A549 (cell line): ENCODE results near the gene PGAP3. TPM values are rescaled to one million over a fixed set of nuclear protein-coding genes. Genes with fewer than 3 reads are reported as not detected.

ENCODE experiments used
- ATAC-seq, 2 experiments: fragments of 200-7000 bp in 1 of 2; fragments of >200 bp in 1 of 2; cut with Nextera tagmentation in 1 of 2; cut with Tn5 transposase in 1 of 2; 3 replicates each; pipeline versions ENCODE4 v1.8.0 to v1.9.1; 2018 to 2020; ENCODE audit warnings: mild to moderate bottlenecking in 1 of 2, moderate library complexity in 1 of 2
- CTCF ChIA-PET: fragments of 300-600 bp; sonication (Branson Sonifier 250); formaldehyde crosslinking; extraction: SDS; loops from one replicate; lab custom pipeline; 2021; ENCODE audit warnings: antibody characterized with exemption, inconsistent platforms; lab: Yijun Ruan, JAX
- POLR2A ChIA-PET: fragments of 350-600 bp; formaldehyde crosslinking; extraction: SDS; loops from one replicate; lab custom pipeline; 2021; ENCODE audit warnings: antibody characterized with exemption, inconsistent platforms; lab: Yijun Ruan, JAX
- DNase-seq, 2 experiments: peaks; one replicate each; pipeline versions ENCODE4 v3.0.0 to v3.0.0-alpha.2; 2011 to 2016; ENCODE audit warnings: low read depth in 1 of 2, low spot score in 1 of 2
- FAIRE-seq: peaks from 2 replicates; lab custom pipeline; 2011; peaks lifted over from hg19 to GRCh38; lab: Jason Lieb, UNC
- H3K27ac ChIP-seq, 2 experiments: fragments of >200 bp; sonication (Bioruptor Twin); formaldehyde crosslinking; 3 replicates each; pipeline ENCODE4 v1.5.1; 2016 to 2017
- H3K4me1 ChIP-seq: fragments of >200 bp; sonication (Bioruptor Twin); formaldehyde crosslinking; 3 replicates; pipeline ENCODE4 v1.6.1; 2016
- H3K4me2 ChIP-seq: fragments of >200 bp; sonication (Bioruptor Twin); formaldehyde crosslinking; 3 replicates; pipeline ENCODE4 v1.6.1; 2016
- H3K4me3 ChIP-seq: fragments of >200 bp; sonication (Bioruptor Twin); formaldehyde crosslinking; 3 replicates; pipeline ENCODE4 v1.5.1; 2016
- H3K9me3 ChIP-seq: fragments of >200 bp; sonication (Bioruptor Twin); formaldehyde crosslinking; 3 replicates; pipeline ENCODE4 v1.6.1; 2016
- BHLHE40 ChIP-seq: IDR thresholded peaks from 2 replicates; pipeline ENCODE4 v1.6.1; 2012; ENCODE audit warnings: low read depth, low read length, inconsistent platforms
- CBX2 ChIP-seq: fragments of 200-600 bp; sonication (generic); IDR thresholded peaks from 2 replicates; pipeline ENCODE4 v1.6.1; 2016; ENCODE audit warnings: low read depth, mild to moderate bottlenecking, borderline replicate concordance
- CHD2 ChIP-seq: fragments of 150-350 bp; IDR thresholded peaks from 2 replicates; pipeline ENCODE4 v1.6.1; 2014; ENCODE audit warnings: low read length; ENCODE audit not compliant: partially characterized antibody
- EHMT2 ChIP-seq: fragments of 200-600 bp; sonication (generic); IDR thresholded peaks from 2 replicates; pipeline ENCODE4 v1.6.1; 2016; ENCODE audit warnings: antibody characterized with exemption, low read depth, mild to moderate bottlenecking, moderate library complexity
- EP300 ChIP-seq, 2 experiments: fragments of >200 bp; sonication (Bioruptor Twin); formaldehyde crosslinking; IDR thresholded peaks; 2 replicates in 1 of 2; 3 replicates in 1 of 2; pipeline ENCODE4 v1.6.1; 2016 to 2017
- FOSB ChIP-seq: fragments of 250-450 bp; sonication (Bioruptor Pico); IDR thresholded peaks from 2 replicates; pipeline ENCODE4 v1.5.0; 2020; ENCODE audit warnings: mild to moderate bottlenecking, moderate library complexity
- FOXS1 ChIP-seq: fragments of 250-450 bp; sonication (Bioruptor Pico); IDR thresholded peaks from 2 replicates; pipeline ENCODE4 v1.5.0; 2020; ENCODE audit warnings: mild to moderate bottlenecking, moderate library complexity
- HDAC2 ChIP-seq: fragments of 200-600 bp; sonication (generic); IDR thresholded peaks from 2 replicates; pipeline ENCODE4 v1.6.1; 2016
- HOXA7 ChIP-seq: fragments of 250-450 bp; sonication (Bioruptor Pico); IDR thresholded peaks from 2 replicates; pipeline ENCODE4 v1.5.0; 2020; ENCODE audit warnings: mild to moderate bottlenecking, moderate library complexity
- HOXB13 ChIP-seq: fragments of 250-450 bp; sonication (Bioruptor Pico); IDR thresholded peaks from 2 replicates; pipeline ENCODE4 v1.5.0; 2020; ENCODE audit warnings: low read depth, mild to moderate bottlenecking, moderate library complexity
- JUN ChIP-seq, 2 experiments: fragments of >200 bp; sonication (Bioruptor Twin); formaldehyde crosslinking; IDR thresholded peaks; 2 replicates in 1 of 2; 3 replicates in 1 of 2; pipeline ENCODE4 v1.6.1; 2016 to 2017
- JUNB ChIP-seq: fragments of >200 bp; sonication (Bioruptor Twin); formaldehyde crosslinking; IDR thresholded peaks from 2 replicates; pipeline ENCODE4 v1.6.1; 2016
- KDM1A ChIP-seq: fragments of 200-600 bp; sonication (generic); IDR thresholded peaks from 2 replicates; pipeline ENCODE4 v1.6.1; 2016; ENCODE audit warnings: low read depth, mild to moderate bottlenecking
- KDM5A ChIP-seq: fragments of 200-600 bp; sonication (generic); IDR thresholded peaks from 2 replicates; pipeline ENCODE4 v1.6.1; 2016; ENCODE audit warnings: antibody characterized with exemption, mild to moderate bottlenecking
- MAZ ChIP-seq: fragments of 150-350 bp; IDR thresholded peaks from 2 replicates; pipeline ENCODE4 v1.6.1; 2014; ENCODE audit warnings: antibody characterized with exemption, low read depth, low read length, borderline replicate concordance
- NPAS2 ChIP-seq: fragments of 250-450 bp; sonication (Bioruptor Pico); IDR thresholded peaks from 2 replicates; pipeline ENCODE4 v1.8.0; 2022; ENCODE audit warnings: mild to moderate bottlenecking, moderate library complexity, borderline replicate concordance
- POLR2AphosphoS2 ChIP-seq: conservative IDR thresholded peaks from 2 replicates; pipeline ENCODE4 v1.6.1; 2012; ENCODE audit warnings: low read length, improper control_type of control experiment, inconsistent platforms
- RCOR1 ChIP-seq: fragments of 150-350 bp; IDR thresholded peaks from 2 replicates; pipeline ENCODE4 v1.6.1; 2014; ENCODE audit warnings: antibody characterized with exemption, low read length, low read depth
- RFX5 ChIP-seq: fragments of 450-650 bp; IDR thresholded peaks from 2 replicates; pipeline ENCODE4 v1.7.1; 2014; ENCODE audit warnings: antibody characterized with exemption, mild to moderate bottlenecking, moderate library complexity
- RNF2 ChIP-seq: fragments of 200-600 bp; sonication (generic); IDR thresholded peaks from 2 replicates; pipeline ENCODE4 v1.6.1; 2016; ENCODE audit warnings: low read depth, mild to moderate bottlenecking, antibody characterized with exemption, moderate library complexity, borderline replicate concordance
- TFCP2L1 ChIP-seq: fragments of 250-450 bp; sonication (Bioruptor Pico); IDR thresholded peaks from 2 replicates; pipeline ENCODE4 v1.5.0; 2021; ENCODE audit warnings: mild to moderate bottlenecking
- ZFP36 ChIP-seq: fragments of 450-650 bp; IDR thresholded peaks from 2 replicates; pipeline ENCODE4 v1.6.1; 2014; ENCODE audit warnings: borderline replicate concordance; ENCODE audit not compliant: partially characterized antibody
- ZSCAN20 ChIP-seq: fragments of 250-450 bp; sonication (Bioruptor Pico); IDR thresholded peaks from 2 replicates; pipeline ENCODE4 v1.8.0; 2022; ENCODE audit warnings: mild to moderate bottlenecking, moderate library complexity
- WGBS: methylation state at CpG from one replicate; pipeline ENCODE4 v1.1.6; 2017; ENCODE audit errors: missing lambda C conversion rate; 5-methylcytosine and 5-hydroxymethylcytosine counted together
- polyA plus RNA-seq, 4 experiments: library from polyadenylated mRNA; depleted of rRNA in 3 of 4; stranded (reverse); fragments of >200 nt; fragmentation: RNase III in 1 of 4; extraction: RNeasy Plus Mini Kit Qiagen cat#74134 plus additional on column Dnase treatment in 1 of 4; gene quantifications; 2 replicates in 3 of 4; 3 replicates in 1 of 4; pipeline ENCODE4 v1.2.3, GENCODE V29; 2011 to 2017
- TF ChIP-seq, protein P1 (sequence below): IDR thresholded peaks from 2 replicates; pipeline ENCODE4 v1.6.1; 2012
- TF ChIP-seq, protein P2 (sequence below): fragments of 250-450 bp; sonication (Bioruptor Pico); IDR thresholded peaks from 2 replicates; pipeline ENCODE4 v1.5.0; 2021; ENCODE audit warnings: mild to moderate bottlenecking, moderate library complexity, borderline replicate concordance
- TF ChIP-seq, protein P3 (sequence below): fragments of >200 bp; sonication (Bioruptor Twin); formaldehyde crosslinking; IDR thresholded peaks from 3 replicates; pipeline ENCODE4 v1.6.1; 2016
- TF ChIP-seq, protein P4 (sequence below): IDR thresholded peaks from 2 replicates; pipeline ENCODE4 v1.6.1; 2012; ENCODE audit warnings: low read depth, borderline replicate concordance
- TF ChIP-seq, protein P5 (sequence below): fragments of 200-600 bp; sonication (generic); IDR thresholded peaks from 2 replicates; pipeline ENCODE4 v1.6.1; 2016; ENCODE audit warnings: antibody characterized with exemption, mild to moderate bottlenecking, moderate library complexity
- TF ChIP-seq, protein P6 (sequence below): fragments of >200 bp; sonication (Bioruptor Twin); formaldehyde crosslinking; IDR thresholded peaks from 2 replicates; pipeline ENCODE4 v1.6.1; 2016
- TF ChIP-seq, protein P7 (sequence below): fragments of 150-350 bp; IDR thresholded peaks from 2 replicates; pipeline ENCODE4 v1.6.1; 2014; ENCODE audit warnings: low read depth, mild to moderate bottlenecking, low read length

PGAP3 gene
- polyA plus RNA-seq, 2 of the 4 experiments (the other 2 are of a cell fraction): 7.3 to 8.5 TPM

DNA sequence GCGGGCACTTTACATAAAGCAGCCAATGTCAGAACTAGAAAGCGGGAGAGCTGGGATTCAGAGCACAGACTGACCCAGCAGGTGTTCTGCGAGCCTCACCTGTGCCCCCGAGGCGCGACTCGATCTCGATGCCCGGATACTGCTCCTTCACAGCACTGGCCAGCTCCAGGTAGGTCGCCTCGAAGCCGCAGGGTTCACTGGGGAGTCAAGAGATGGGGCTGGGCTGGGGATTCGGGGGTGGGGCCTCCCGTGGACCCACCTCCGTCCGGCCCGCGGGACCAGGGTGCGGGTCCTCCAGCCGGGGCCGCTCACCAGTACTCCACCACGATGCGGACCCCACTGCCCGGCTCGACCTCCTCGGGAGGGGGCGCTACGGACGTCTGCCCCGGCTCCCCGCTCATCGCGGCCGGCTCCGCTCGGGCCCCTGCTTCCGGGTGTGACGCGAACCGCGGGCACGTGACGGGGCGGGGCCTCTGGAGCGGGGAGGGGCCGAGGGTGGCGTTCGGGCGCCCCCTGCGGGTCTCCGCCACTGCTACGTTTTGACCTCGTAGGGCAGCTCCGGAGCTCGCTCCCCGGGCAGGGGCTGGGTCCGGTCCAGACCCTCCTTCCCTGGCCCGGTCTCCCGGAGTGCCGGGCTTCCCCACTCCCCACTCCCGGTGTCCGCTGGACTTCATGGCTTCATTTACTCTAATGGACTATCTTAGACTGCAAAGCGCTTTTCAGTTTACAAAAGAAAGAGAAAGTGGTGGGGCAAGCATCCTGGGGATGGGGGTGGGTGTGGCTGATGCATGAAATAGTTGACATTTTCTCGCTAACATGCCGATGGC is 42.5 kb upstream of the PGAP3 start, which contains the start of gene MIEN1:
MIEN1 (minus strand) TSS at position 438 of the 827 bp plus-strand sequence; CDS start at position 401, 37 bp downstream.
- FAIRE-seq (no peak), ATAC-seq (peak; percentile 82 to 90), DNase-seq (peak; percentile 91 to 95)
- ChIA-PET CTCF (interaction anchor here (0.6 to 5.8 kb wide), 51 partner anchors 9 to 1023 kb away, joined by 3 to 171 read pairs (median 5); partner anchors contain the start of genes ERBB2, PGAP3, PNMT and PPP1R1B), POLR2A (interaction anchor here (0.6 to 3.2 kb wide), 21 partner anchors 9 to 763 kb away, joined by 3 to 42 read pairs (median 5); partner anchors contain the start of genes CDK12, ERBB2, FBXO47 and PGAP3)
- Histone ChIP-seq H3K4me1 (peaks cover 6% of the 10 kb centered on the region), H3K27ac (peak within 1 kb of the TSS; percentile 93 to 94), H3K9me3 (no peaks in the 10 kb centered on the region), H3K4me3 (peak within 1 kb of the TSS; percentile 60), H3K4me2 (peak within 1 kb of the TSS; percentile 95)
- WGBS: 2% methylated on average over 41 of the region's 65 CpGs
- 0 out of 2 replicates have a peak, but pooled peaks have one; percentile 79 for TF ChIP-seq RCOR1
- TF ChIP-seq FOXS1 (CRISPR knock-in tag): no peak
- TF ChIP-seq FOSB (CRISPR knock-in tag): no peak
- TF ChIP-seq, protein P1, sequence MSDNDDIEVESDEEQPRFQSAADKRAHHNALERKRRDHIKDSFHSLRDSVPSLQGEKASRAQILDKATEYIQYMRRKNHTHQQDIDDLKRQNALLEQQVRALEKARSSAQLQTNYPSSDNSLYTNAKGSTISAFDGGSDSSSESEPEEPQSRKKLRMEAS: peak; percentile 38
- no peak for TF ChIP-seq POLR2AphosphoS2
- no peak for TF ChIP-seq CHD2
- peak; percentile 43; the same call in 1 of the 2 replicates for TF ChIP-seq NPAS2
- no peak for TF ChIP-seq RNF2
- no peak for TF ChIP-seq HOXA7 (CRISPR knock-in tag)
- no peak for TF ChIP-seq CBX2
- TF ChIP-seq KDM1A: no peak
- TF ChIP-seq, protein P2, sequence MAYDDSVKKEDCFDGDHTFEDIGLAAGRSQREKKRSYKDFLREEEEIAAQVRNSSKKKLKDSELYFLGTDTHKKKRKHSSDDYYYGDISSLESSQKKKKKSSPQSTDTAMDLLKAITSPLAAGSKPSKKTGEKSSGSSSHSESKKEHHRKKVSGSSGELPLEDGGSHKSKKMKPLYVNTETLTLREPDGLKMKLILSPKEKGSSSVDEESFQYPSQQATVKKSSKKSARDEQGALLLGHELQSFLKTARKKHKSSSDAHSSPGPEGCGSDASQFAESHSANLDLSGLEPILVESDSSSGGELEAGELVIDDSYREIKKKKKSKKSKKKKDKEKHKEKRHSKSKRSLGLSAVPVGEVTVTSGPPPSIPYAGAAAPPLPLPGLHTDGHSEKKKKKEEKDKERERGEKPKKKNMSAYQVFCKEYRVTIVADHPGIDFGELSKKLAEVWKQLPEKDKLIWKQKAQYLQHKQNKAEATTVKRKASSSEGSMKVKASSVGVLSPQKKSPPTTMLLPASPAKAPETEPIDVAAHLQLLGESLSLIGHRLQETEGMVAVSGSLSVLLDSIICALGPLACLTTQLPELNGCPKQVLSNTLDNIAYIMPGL (CRISPR knock-in tag): no peak; the same call in 1 of the 2 replicates
- no peak for TF ChIP-seq EP300 (IDR thresholded peaks at IDR 0.05)
- no peak for TF ChIP-seq EHMT2
- TF ChIP-seq, protein P3, sequence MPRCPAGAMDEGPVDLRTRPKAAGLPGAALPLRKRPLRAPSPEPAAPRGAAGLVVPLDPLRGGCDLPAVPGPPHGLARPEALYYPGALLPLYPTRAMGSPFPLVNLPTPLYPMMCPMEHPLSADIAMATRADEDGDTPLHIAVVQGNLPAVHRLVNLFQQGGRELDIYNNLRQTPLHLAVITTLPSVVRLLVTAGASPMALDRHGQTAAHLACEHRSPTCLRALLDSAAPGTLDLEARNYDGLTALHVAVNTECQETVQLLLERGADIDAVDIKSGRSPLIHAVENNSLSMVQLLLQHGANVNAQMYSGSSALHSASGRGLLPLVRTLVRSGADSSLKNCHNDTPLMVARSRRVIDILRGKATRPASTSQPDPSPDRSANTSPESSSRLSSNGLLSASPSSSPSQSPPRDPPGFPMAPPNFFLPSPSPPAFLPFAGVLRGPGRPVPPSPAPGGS: peak; percentile 67; the same call in 2 of the 3 replicates
- peak; percentile 68; the same call in 1 of the 2 replicates for TF ChIP-seq RFX5
- TF ChIP-seq TFCP2L1 (CRISPR knock-in tag): peak; percentile 53; the same call in 1 of the 2 replicates
- TF ChIP-seq ZSCAN20: no peak
- TF ChIP-seq BHLHE40: peak; percentile 96
- TF ChIP-seq KDM5A: no peak
- no peak for TF ChIP-seq ZFP36
- TF ChIP-seq, protein P4, sequence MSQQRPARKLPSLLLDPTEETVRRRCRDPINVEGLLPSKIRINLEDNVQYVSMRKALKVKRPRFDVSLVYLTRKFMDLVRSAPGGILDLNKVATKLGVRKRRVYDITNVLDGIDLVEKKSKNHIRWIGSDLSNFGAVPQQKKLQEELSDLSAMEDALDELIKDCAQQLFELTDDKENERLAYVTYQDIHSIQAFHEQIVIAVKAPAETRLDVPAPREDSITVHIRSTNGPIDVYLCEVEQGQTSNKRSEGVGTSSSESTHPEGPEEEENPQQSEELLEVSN: peak; percentile 69; the same call in 1 of the 2 replicates
- TF ChIP-seq, protein P5, sequence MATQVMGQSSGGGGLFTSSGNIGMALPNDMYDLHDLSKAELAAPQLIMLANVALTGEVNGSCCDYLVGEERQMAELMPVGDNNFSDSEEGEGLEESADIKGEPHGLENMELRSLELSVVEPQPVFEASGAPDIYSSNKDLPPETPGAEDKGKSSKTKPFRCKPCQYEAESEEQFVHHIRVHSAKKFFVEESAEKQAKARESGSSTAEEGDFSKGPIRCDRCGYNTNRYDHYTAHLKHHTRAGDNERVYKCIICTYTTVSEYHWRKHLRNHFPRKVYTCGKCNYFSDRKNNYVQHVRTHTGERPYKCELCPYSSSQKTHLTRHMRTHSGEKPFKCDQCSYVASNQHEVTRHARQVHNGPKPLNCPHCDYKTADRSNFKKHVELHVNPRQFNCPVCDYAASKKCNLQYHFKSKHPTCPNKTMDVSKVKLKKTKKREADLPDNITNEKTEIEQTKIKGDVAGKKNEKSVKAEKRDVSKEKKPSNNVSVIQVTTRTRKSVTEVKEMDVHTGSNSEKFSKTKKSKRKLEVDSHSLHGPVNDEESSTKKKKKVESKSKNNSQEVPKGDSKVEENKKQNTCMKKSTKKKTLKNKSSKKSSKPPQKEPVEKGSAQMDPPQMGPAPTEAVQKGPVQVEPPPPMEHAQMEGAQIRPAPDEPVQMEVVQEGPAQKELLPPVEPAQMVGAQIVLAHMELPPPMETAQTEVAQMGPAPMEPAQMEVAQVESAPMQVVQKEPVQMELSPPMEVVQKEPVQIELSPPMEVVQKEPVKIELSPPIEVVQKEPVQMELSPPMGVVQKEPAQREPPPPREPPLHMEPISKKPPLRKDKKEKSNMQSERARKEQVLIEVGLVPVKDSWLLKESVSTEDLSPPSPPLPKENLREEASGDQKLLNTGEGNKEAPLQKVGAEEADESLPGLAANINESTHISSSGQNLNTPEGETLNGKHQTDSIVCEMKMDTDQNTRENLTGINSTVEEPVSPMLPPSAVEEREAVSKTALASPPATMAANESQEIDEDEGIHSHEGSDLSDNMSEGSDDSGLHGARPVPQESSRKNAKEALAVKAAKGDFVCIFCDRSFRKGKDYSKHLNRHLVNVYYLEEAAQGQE: no peak; the same call in 1 of the 2 replicates
- TF ChIP-seq, protein P6, sequence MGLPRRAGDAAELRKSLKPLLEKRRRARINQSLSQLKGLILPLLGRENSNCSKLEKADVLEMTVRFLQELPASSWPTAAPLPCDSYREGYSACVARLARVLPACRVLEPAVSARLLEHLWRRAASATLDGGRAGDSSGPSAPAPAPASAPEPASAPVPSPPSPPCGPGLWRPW: no peak
- TF ChIP-seq HOXB13 (CRISPR knock-in tag): no peak
- TF ChIP-seq MAZ: peak; percentile 76
- TF ChIP-seq JUNB: no peak
- TF ChIP-seq, protein P7, sequence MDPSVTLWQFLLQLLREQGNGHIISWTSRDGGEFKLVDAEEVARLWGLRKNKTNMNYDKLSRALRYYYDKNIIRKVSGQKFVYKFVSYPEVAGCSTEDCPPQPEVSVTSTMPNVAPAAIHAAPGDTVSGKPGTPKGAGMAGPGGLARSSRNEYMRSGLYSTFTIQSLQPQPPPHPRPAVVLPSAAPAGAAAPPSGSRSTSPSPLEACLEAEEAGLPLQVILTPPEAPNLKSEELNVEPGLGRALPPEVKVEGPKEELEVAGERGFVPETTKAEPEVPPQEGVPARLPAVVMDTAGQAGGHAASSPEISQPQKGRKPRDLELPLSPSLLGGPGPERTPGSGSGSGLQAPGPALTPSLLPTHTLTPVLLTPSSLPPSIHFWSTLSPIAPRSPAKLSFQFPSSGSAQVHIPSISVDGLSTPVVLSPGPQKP: no peak
- peak; percentile 64 to 90; a peak in 4 of 5 replicates for TF ChIP-seq JUN (IDR thresholded peaks at IDR 0.05)
- no peak for TF ChIP-seq HDAC2
